Anterior cingulate cortex (tissue), 58 donors: ENCODE measurements around the gene CDC42SE1.

Experiments used
- DNase-seq, 58 donors: peaks; one replicate each; lab custom pipeline; 2025; lab: John Stamatoyannopoulos, UW

CDC42SE1 gene

GRCh38 chr1:151010346-151010726 is 49.1 kb downstream of the CDC42SE1 start:
- DNase-seq: no peak

DNA sequence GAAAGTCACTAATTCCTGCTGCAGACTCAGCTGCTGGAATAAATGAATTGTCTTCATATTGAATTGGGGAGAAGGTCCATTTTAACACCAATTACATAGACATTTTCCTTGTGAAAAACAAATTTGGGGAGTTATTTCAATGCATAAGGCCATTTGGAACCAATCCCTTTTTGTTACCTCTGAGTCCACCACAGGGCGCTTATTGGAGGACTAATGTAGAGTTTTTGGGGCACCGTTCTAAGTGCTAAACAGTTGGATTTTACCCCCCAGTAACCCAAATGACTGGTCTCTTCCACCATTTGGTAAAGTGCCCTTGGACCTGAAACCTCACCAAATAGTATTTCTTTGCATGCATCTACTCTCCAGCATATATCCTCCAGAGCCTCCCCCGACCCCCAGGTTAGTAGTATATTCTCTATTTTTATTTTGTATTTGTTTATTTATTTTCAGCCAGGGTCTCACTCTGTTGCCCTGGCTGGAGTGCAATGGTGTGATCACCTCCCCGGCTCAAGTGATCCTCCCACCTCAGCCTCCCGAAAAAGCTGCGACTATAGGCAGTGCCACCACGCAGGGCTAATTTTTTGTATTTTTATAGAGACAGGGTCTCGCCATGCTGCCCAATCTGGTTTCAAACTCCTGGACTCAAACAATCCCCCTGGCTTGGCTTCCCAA is 49.6 kb downstream of the CDC42SE1 start:
- no peak for DNase-seq

- no peak for DNase-seq
Observed at GRCh38 chr1:151009206-151009587, 50.2 kb downstream of the CDC42SE1 start.

- peak; percentile 33 to 96 (median 91) for DNase-seq
Observed at GRCh38 chr1:151008244-151009205, 50.9 kb downstream of the CDC42SE1 start, which contains the start of gene PRUNE1. PRUNE1 (plus strand) TSS chr1:151008449; CDS start chr1:151008633, 184 bp downstream.

DNA sequence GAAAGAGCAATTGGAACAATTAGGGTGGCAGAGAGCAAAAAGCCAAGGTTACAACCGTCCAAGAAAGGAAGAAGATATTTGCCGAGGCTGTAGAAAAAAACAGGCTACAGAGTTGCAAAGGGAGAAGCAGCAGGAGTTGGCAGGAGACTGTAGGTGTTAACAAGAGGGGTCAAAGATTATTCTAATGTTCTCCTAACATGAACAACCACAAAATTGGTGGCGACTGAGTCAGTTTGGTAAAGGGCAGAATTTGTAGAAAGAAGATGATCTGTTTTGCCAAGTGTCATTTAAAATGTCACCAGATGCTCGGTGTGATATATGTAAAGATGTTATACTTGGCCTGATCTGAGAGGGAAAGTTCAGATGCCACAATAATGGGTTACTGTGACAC is 51.6 kb downstream of the CDC42SE1 start:
- no peak for DNase-seq

- DNase-seq: peak in 53 of 58 donors; percentile 19 to 91 (median 71)
Observed at GRCh38 chr1:151006327-151007052, 52.9 kb downstream of the CDC42SE1 start, which contains the start of gene MINDY1. MINDY1 (minus strand) TSS chr1:151006902; CDS start chr1:151002617, 4,285 bp downstream.

DNA sequence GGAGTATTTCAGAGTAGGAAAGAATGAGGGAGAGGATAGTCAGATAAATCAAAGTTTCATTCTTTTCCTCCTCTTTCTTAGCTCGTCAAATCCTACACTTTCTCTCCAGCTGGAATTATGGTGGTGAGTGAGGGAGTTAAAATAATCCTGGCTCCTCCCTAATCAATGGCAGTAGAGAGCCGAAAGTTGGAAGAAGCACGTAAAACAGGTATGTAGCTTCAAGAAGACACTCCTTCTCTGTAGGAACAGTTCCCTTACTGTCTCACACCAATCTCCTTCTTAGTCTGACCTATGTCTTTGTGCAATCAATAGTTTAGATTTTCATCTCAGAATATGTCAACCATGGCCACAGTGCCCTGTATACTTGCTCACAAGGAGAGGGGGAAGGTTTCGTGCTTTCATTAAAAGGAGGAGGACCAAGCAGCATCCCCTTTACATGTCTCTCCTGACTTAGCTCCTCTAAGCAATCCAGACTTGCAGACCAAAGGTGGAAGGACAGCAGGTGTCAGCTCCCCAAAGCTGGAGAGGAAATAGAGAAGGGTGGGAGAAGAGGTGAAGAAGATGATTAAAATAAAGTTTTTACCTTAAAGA is 53.6 kb downstream of the CDC42SE1 start:
- peak in 1 of 58 donors; percentile 35 for DNase-seq

DNA sequence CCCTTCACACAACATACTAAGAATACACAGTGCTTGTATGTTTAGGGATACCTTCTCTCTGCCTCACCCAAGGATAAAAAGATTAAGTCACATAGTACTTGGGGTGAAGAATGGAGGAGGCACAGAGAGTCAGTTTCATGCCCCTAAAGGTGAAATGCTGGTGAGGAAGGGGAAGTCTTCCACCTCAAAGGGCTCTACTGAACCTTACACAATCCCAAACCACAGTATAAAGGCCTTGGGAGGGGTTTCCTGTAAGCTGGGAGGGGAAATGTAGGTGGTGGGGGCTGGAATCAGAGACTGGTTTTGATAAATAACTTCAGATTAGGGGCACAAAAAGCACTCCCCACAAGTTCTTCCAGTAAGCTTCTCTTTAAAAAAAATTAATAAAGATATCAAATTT is 56.2 kb downstream of the CDC42SE1 start:
- DNase-seq: no peak

DNA sequence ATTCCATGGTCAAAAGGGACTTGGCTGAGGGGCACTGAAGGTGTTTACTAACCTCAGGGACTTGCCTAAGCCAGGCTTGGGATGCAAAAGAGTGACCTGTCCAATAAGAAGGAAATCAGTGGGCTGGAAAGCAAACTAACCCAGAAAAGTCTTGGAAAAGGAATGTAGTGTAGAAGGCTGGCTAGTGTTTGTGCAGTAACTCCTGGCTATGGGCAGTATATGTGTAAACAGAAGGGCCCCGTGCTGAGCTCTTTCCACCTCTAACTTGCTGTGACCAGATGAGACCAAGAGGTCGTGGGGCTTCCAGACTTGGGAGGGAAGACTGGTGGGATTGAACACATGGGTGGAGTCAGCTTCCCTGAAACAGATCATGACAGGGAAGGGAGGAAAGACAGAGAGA is 56.8 kb downstream of the CDC42SE1 start:
- DNase-seq: no peak

GRCh38 chr1:151002051-151002450 is 57.4 kb downstream of the CDC42SE1 start:
- DNase-seq: no peak

GRCh38 chr1:151001602-151002001 is 57.8 kb downstream of the CDC42SE1 start:
- no peak for DNase-seq
